K562 (cell line): Measurements from ENCODE around the gene LEMD1. TPM values are rescaled to one million over a fixed set of nuclear protein-coding genes. Genes with fewer than 3 reads are reported as not detected.

Source experiments
- ATAC-seq: fragments of 200-7000 bp; cut with Tn5 transposase; 3 replicates; pipeline ENCODE4 v1.9.1; 2020; ENCODE audit warnings: moderate library complexity
- BruUV-seq: library from RNA; stranded (reverse); fragments of 400-500 nt; replicated peaks from 2 replicates; lab custom pipeline; 2021; lab: Mats Ljungman, UMichigan
- CTCF ChIA-PET: fragments of 300-600 bp; formaldehyde crosslinking; extraction: SDS; loops from one replicate; lab custom pipeline; 2021; ENCODE audit warnings: low intra/inter-chr PET ratio; lab: Yijun Ruan, JAX
- POLR2A ChIA-PET: fragments of 300-600, 350-650 bp; sonication (Branson Sonifier 250); formaldehyde crosslinking; extraction: SDS; loops from one replicate; lab custom pipeline; 2021; ENCODE audit warnings: antibody characterized with exemption, inconsistent platforms; lab: Yijun Ruan, JAX
- DNase-seq, 4 experiments: peaks; one replicate each; pipeline versions ENCODE4 v3.0.0 to v3.0.0-alpha.2; 2011 to 2018; ENCODE audit warnings: low spot score in 3 of 4, mixed read lengths in 3 of 4; ENCODE audit errors: extremely low read depth in 1 of 4
- FAIRE-seq: peaks from 2 replicates; lab custom pipeline; 2011; peaks lifted over from hg19 to GRCh38; lab: Jason Lieb, UNC
- H2AFZ ChIP-seq: 2 replicates; pipeline ENCODE4 v1.6.0; 2011; ENCODE audit warnings: low read depth, low read length, control low read depth, inconsistent platforms
- H3K27ac ChIP-seq: fragments of 200-600 bp; 3 replicates; pipeline ENCODE4 v1.8.0; 2011; ENCODE audit warnings: low read depth, mild to moderate bottlenecking, control low read depth, inconsistent platforms, low read length, moderate library complexity, mixed read lengths; ENCODE audit errors: extremely low read depth
- H3K27me3 ChIP-seq, 2 experiments: fragments of 300-600 bp in 1 of 2; 2 replicates in 1 of 2; 3 replicates in 1 of 2; pipeline versions ENCODE4 v1.6.0 to v1.8.0; 2011; ENCODE audit warnings: inconsistent platforms in 2 of 2, low read length in 2 of 2, mild to moderate bottlenecking in 1 of 2, mixed read lengths in 1 of 2, moderate library complexity in 1 of 2; ENCODE audit not compliant: control insufficient read depth in 2 of 2, insufficient read depth in 2 of 2
- H3K36me3 ChIP-seq: fragments of 300-600 bp; 3 replicates; pipeline ENCODE4 v1.8.0; 2011; ENCODE audit warnings: mild to moderate bottlenecking, low read length, inconsistent platforms; ENCODE audit not compliant: control insufficient read depth, insufficient read depth
- H3K4me1 ChIP-seq, 2 experiments: fragments of 200-600 bp in 1 of 2; replicated peaks in 1 of 2; 2 replicates in 1 of 2; 3 replicates in 1 of 2; pipeline versions ENCODE4 v1.5.1 to v1.8.0; 2011; ENCODE audit warnings: inconsistent platforms in 2 of 2, low read length in 2 of 2, mild to moderate bottlenecking in 1 of 2, mixed read lengths in 1 of 2, moderate library complexity in 1 of 2; ENCODE audit not compliant: control insufficient read depth in 2 of 2, insufficient read depth in 2 of 2
- H3K4me2 ChIP-seq: 2 replicates; pipeline ENCODE4 v1.6.1; 2011; ENCODE audit warnings: low read length, control low read depth, inconsistent platforms, mixed read lengths; ENCODE audit not compliant: insufficient read depth
- H3K4me3 ChIP-seq: fragments of 200-600 bp; sonication (generic), shearing (Covaris generic); 2 replicates; pipeline ENCODE4 v1.5.1; 2016; ENCODE audit warnings: control low read depth, inconsistent platforms
- H3K79me2 ChIP-seq: fragments of 200-600 bp; 3 replicates; pipeline ENCODE4 v1.8.0; 2011; ENCODE audit warnings: low read length, inconsistent platforms; ENCODE audit not compliant: control insufficient read depth, insufficient read depth
- H3K9ac ChIP-seq, 2 experiments: 2 replicates each; pipeline versions ENCODE4 v1.6.0 to v1.6.1; 2011; ENCODE audit warnings: low read depth in 2 of 2, low read length in 2 of 2, control low read depth in 1 of 2, inconsistent platforms in 1 of 2, mild to moderate bottlenecking in 1 of 2, mixed read lengths in 1 of 2; ENCODE audit not compliant: insufficient read depth in 1 of 2
- H3K9me1 ChIP-seq: one replicate; pipeline ENCODE4 v1.6.0; 2011; ENCODE audit warnings: inconsistent platforms, mild to moderate bottlenecking, low read length, moderate library complexity; ENCODE audit not compliant: control insufficient read depth, insufficient read depth
- H3K9me3 ChIP-seq: replicated peaks from 2 replicates; pipeline ENCODE4 v1.5.1; 2011; ENCODE audit warnings: low read depth, low read length, inconsistent platforms; ENCODE audit not compliant: control insufficient read depth, insufficient read depth
- H4K20me1 ChIP-seq: replicated peaks from 2 replicates; pipeline ENCODE4 v1.6.1; 2011; ENCODE audit warnings: low read length, inconsistent platforms, mixed read lengths; ENCODE audit not compliant: control insufficient read depth, insufficient read depth
- CREB1 ChIP-seq, 2 experiments: sonication (generic) in 1 of 2; formaldehyde crosslinking in 1 of 2; IDR thresholded peaks; 2 replicates each; pipeline versions ENCODE4 v1.6.1 to v1.8.0; 2012 to 2022; ENCODE audit warnings: inconsistent platforms in 1 of 2, mild to moderate bottlenecking in 1 of 2, missing genetic modification reagents in 1 of 2, moderate library complexity in 1 of 2
- FOSL1 ChIP-seq: fragments of 200-800 bp; sonication (Bioruptor generic); conservative IDR thresholded peaks from 2 replicates; pipeline ENCODE4 v1.6.1; 2016; ENCODE audit warnings: missing genetic modification characterization, missing compliant biosample characterization
- GATAD2A ChIP-seq: fragments of 450-650 bp; IDR thresholded peaks from 2 replicates; pipeline ENCODE4 v1.6.1; 2017
- MECOM ChIP-seq: fragments of 250-450 bp; sonication (Bioruptor Pico); IDR thresholded peaks from 2 replicates; pipeline ENCODE4 v1.8.0; 2022; ENCODE audit warnings: inconsistent platforms
- SNRNP70 ChIP-seq: fragments of 200-400 bp; formaldehyde crosslinking; optimal IDR thresholded peaks from 2 replicates; pipeline ENCODE3; 2017; ENCODE audit warnings: low read depth, low read length
- STAT5B ChIP-seq: fragments of 250-450 bp; sonication (Bioruptor Pico); IDR thresholded peaks from 2 replicates; pipeline ENCODE4 v1.8.0; 2021; ENCODE audit warnings: mild to moderate bottlenecking, inconsistent platforms
- TBL1XR1 ChIP-seq, 2 experiments: IDR thresholded peaks; 2 replicates each; pipeline ENCODE4 v1.6.1; 2012; ENCODE audit warnings: improper control_type of control experiment in 2 of 2, low read length in 2 of 2, mild to moderate bottlenecking in 1 of 2
- TSC22D4 ChIP-seq: fragments of 450-650 bp; IDR thresholded peaks from 2 replicates; pipeline ENCODE4 v1.6.1; 2016; ENCODE audit warnings: missing genetic modification characterization, missing biosample characterization, control low read depth
- ZNF3 ChIP-seq: fragments of 250-450 bp; sonication (Bioruptor Pico); IDR thresholded peaks from 2 replicates; pipeline ENCODE4 v1.5.0; 2021; ENCODE audit warnings: mild to moderate bottlenecking, moderate library complexity
- WGBS: fragments of 100-300 bp; shearing (Covaris generic); methylation state at CpG from one replicate; pipeline ENCODE4 v1.1.6; 2016; ENCODE audit warnings: low coverage, mixed read lengths; ENCODE audit not compliant: insufficient coverage; ENCODE audit errors: missing lambda C conversion rate; 5-methylcytosine and 5-hydroxymethylcytosine counted together
- in situ Hi-C: fragments of 300-500 bp; cut with MboI; formaldehyde crosslinking; loops from 4 replicates; pipeline ENCODE4 v1.15.0; 2018; ENCODE audit warnings: inconsistent platforms, mixed read lengths
- intact Hi-C: fragments of 100-400 bp; cut with micrococcal nuclease; formaldehyde crosslinking; loops from 2 replicates; pipeline ENCODE4 v1.14.2; 2022
- polyA plus RNA-seq, 8 experiments: library from polyadenylated mRNA; depleted of rRNA in 4 of 8; stranded (reverse) in 5 of 8; unstranded in 3 of 8; fragments of >200 nt; fragmentation: Nextera tagmentation in 2 of 8; fragmentation: Illumina TruSeq in 1 of 8; extraction: Ambion mirVana in 2 of 8; extraction: Trizol in 1 of 8; gene quantifications; 2 replicates each; pipeline versions ENCODE4 v1.2.1 to v1.2.3, GENCODE V29; 2011 to 2014; ENCODE audit warnings: inconsistent platforms in 1 of 8, missing spikeins in 1 of 8
- total RNA-seq, 7 experiments: library from RNA; depleted of rRNA in 6 of 7; stranded (reverse); fragments of >200 nt in 6 of 7; fragmentation: Illumina TruSeq in 2 of 7; extraction: Trizol in 2 of 7; gene quantifications; 2 replicates each; pipeline versions ENCODE4 v1.2.1 to v1.2.3, GENCODE V29; 2011 to 2021; ENCODE audit warnings: low replicate concordance in 1 of 7

Gene LEMD1
- total and polyA plus RNA-seq, 9 of the 15 experiments (the other 6 are each of a cell fraction or from before 2014, with no cell fraction given), result 0.11 to 2.4 (median 0.57) TPM; not detected in 1

- H3K4me3 ChIP-seq, result no peak overlapping the region
- 1% methylated on average over 4 of the region's 4 CpGs for WGBS
- peaks cover 58 to 71% of the 10 kb centered on the region in 2 experiments for H3K27me3 ChIP-seq
- CTCF ChIA-PET, result no interaction called here
- ATAC-seq (no peak), FAIRE-seq (peak; percentile 42), DNase-seq (no peak)
- no peak overlapping the region for H3K27ac ChIP-seq
- TF ChIP-seq CREB1 (IDR thresholded peaks at IDR 0.05), result no peak
- 0 out of 2 replicates have a peak, but pooled peaks have one; percentile 3 for TF ChIP-seq CREB1 (CRISPR knock-in tag; IDR thresholded peaks at IDR 0.05)
- no peak for TF ChIP-seq STAT5B (CRISPR knock-in tag)
- no peak for TF ChIP-seq TBL1XR1 (IDR thresholded peaks at IDR 0.05; ENCODE audit: low read length in 2 of 2)
- no peak for TF ChIP-seq SNRNP70
- TF ChIP-seq FOSL1 (tag), result 0 out of 2 replicates have a peak, but pooled peaks have one; percentile 21
- no peak for TF ChIP-seq GATAD2A
- no peak for TF ChIP-seq ZNF3 (CRISPR knock-in tag)
- no peak for TF ChIP-seq TSC22D4 (tag)
- TF ChIP-seq MECOM (CRISPR knock-in tag), result no peak
- H3K9ac ChIP-seq, result no peak overlapping the region
- no peak overlapping the region for H3K4me2 ChIP-seq
- H4K20me1 ChIP-seq, result peaks cover 3% of the 10 kb centered on the region
- H3K4me1 ChIP-seq, result peaks cover 0 to 2% of the 10 kb centered on the region in 2 experiments; a peak in 1 of 5 replicates
- intact Hi-C loops (no loop called here), in situ Hi-C loops (no loop called here)
- H2AFZ ChIP-seq, result no peak overlapping the region
- H3K36me3 ChIP-seq, result no peaks in the 10 kb centered on the region
- H3K79me2 ChIP-seq, result no peaks in the 10 kb centered on the region
- no TSS peak for BruUV-seq
- H3K9me1 ChIP-seq, result no peaks in the 10 kb centered on the region
- no peaks in the 10 kb centered on the region; the same call in 1 of the 2 replicates for H3K9me3 ChIP-seq
- POLR2A ChIA-PET, result interaction anchor here (0.6 kb wide), 1 partner anchor 105 kb away, joined by 3 read pairs; no protein-coding TSS in a partner anchor
These were observed 45.1 kb downstream of the LEMD1 start for GRCh38 chr1:205376739-205377138.
